Endothelial cell of umbilical vein (primary cell): ENCODE data around the gene ZIC3.

ENCODE experiments used
- CTCF ChIP-seq, 2 donors: IDR thresholded peaks; 1 replicate in 1 of 2; 2 replicates in 1 of 2; pipeline ENCODE4 v1.5.1; 2011; ENCODE audit warnings: low read length in 2 of 2, mild to moderate bottlenecking in 2 of 2, moderate library complexity in 2 of 2, control low read depth in 1 of 2, inconsistent platforms in 1 of 2, low read depth in 1 of 2; ENCODE audit not compliant: insufficient read depth in 1 of 2; ENCODE audit errors: extremely low read depth in 1 of 2
- EZH2 ChIP-seq: IDR thresholded peaks from 2 replicates; pipeline ENCODE4 v1.6.1; 2012; ENCODE audit warnings: borderline replicate concordance, low read depth, mild to moderate bottlenecking, moderate library complexity, low read length, inconsistent platforms; ENCODE audit not compliant: severe bottlenecking
- FOS ChIP-seq: IDR thresholded peaks from 2 replicates; pipeline ENCODE4 v1.6.1; 2011; ENCODE audit warnings: mild to moderate bottlenecking, low read length, moderate library complexity, borderline replicate concordance; ENCODE audit not compliant: insufficient read depth
- JUN ChIP-seq: IDR thresholded peaks from 2 replicates; pipeline ENCODE4 v1.6.1; 2011; ENCODE audit warnings: borderline replicate concordance, low read depth; ENCODE audit not compliant: insufficient read length, insufficient read depth
- MAX ChIP-seq: IDR thresholded peaks from 2 replicates; pipeline ENCODE4 v1.6.1; 2011; ENCODE audit not compliant: insufficient read depth, insufficient read length
- POLR2A ChIP-seq: IDR thresholded peaks from 2 replicates; pipeline ENCODE4 v1.6.1; 2012; ENCODE audit warnings: low read depth, mild to moderate bottlenecking, control low read depth, low read length

- TF ChIP-seq CTCF (IDR thresholded peaks at IDR 0.05; ENCODE audit: extremely low read depth in 1 of 2, insufficient read depth in 1 of 2, low read depth in 1 of 2, low read length in 2 of 2) (no peak), EZH2 (no peak), JUN (no peak), FOS (no peak), MAX (no peak), POLR2A (no peak)
Measured at GRCh38 chrX:137569470-137569891, 3.6 kb downstream of the ZIC3 start.
